ENCODE data around the gene MYO1F.

MYO1F gene

GRCh38 chr19:8483165-8483564 lies 94.1 kb downstream of the MYO1F start:
- ChIA-PET CTCF (no interaction called here), POLR2A (interaction anchor here (1.0 kb wide), 1 partner anchor 31 kb away, joined by 4 read pairs; the partner anchor contains the start of gene ZNF414)
- no peak for TF ChIP-seq FOXK2 (IDR thresholded peaks at IDR 0.05)
- TF ChIP-seq TARDBP (IDR thresholded peaks at IDR 0.05): no peak
- no peak for TF ChIP-seq PKNOX1 (IDR thresholded peaks at IDR 0.05)
- TF ChIP-seq SUZ12 (IDR thresholded peaks at IDR 0.05): no peak
- no peak for TF ChIP-seq BHLHE40 (IDR thresholded peaks at IDR 0.05; ENCODE audit: borderline replicate concordance)
- TF ChIP-seq SP1 (IDR thresholded peaks at IDR 0.05): no peak
- TF ChIP-seq ZNF384 (IDR thresholded peaks at IDR 0.05): no peak
- no peak for TF ChIP-seq CTBP1 (IDR thresholded peaks at IDR 0.05; ENCODE audit: borderline replicate concordance)
- no peak for TF ChIP-seq HDGF (IDR thresholded peaks at IDR 0.05; ENCODE audit: borderline replicate concordance)
- TF ChIP-seq FOXA1 (IDR thresholded peaks at IDR 0.05): no peak
- TF ChIP-seq LEF1 (IDR thresholded peaks at IDR 0.05; ENCODE audit: borderline replicate concordance): no peak
- DNase-seq (ENCODE audit: extremely low spot score): no peak

- TF ChIP-seq ELF4 (IDR thresholded peaks at IDR 0.05) (no peak), ARNT (IDR thresholded peaks at IDR 0.05) (no peak), FOXA1 (IDR thresholded peaks at IDR 0.05) (no peak), LEF1 (IDR thresholded peaks at IDR 0.05; ENCODE audit: borderline replicate concordance) (no peak), HDGF (IDR thresholded peaks at IDR 0.05; ENCODE audit: borderline replicate concordance) (no peak), CTBP1 (IDR thresholded peaks at IDR 0.05; ENCODE audit: borderline replicate concordance) (no peak), BHLHE40 (IDR thresholded peaks at IDR 0.05; ENCODE audit: borderline replicate concordance) (no peak), FOXM1 (IDR thresholded peaks at IDR 0.05; ENCODE audit: borderline replicate concordance) (no peak), SUZ12 (IDR thresholded peaks at IDR 0.05) (no peak), L3MBTL2 (conservative IDR thresholded peaks at IDR 0.05) (no peak), NFRKB (IDR thresholded peaks at IDR 0.05) (no peak), SP1 (IDR thresholded peaks at IDR 0.05) (no peak)
- no peak for DNase-seq (ENCODE audit: extremely low spot score)
- POLR2A ChIA-PET: interaction anchor here (1.0 kb wide), 1 partner anchor 31 kb away, joined by 4 read pairs; the partner anchor contains the start of gene ZNF414
- CTCF ChIA-PET: interaction anchor here (0.6 kb wide), 2 partner anchors 12 to 99 kb away, joined by 3 to 4 read pairs; no protein-coding TSS in a partner anchor
Measured at GRCh38 chr19:8482696-8483095, 94.5 kb downstream of the MYO1F start.

GRCh38 chr19:8481616-8482015 lies 95.6 kb downstream of the MYO1F start:
- TF ChIP-seq TARDBP (IDR thresholded peaks at IDR 0.05): no peak
- TF ChIP-seq ZNF384 (IDR thresholded peaks at IDR 0.05): no peak
- TF ChIP-seq PKNOX1 (IDR thresholded peaks at IDR 0.05): no peak
- TF ChIP-seq NFRKB (IDR thresholded peaks at IDR 0.05): no peak
- TF ChIP-seq CTBP1 (IDR thresholded peaks at IDR 0.05; ENCODE audit: borderline replicate concordance): no peak
- TF ChIP-seq ARNT (IDR thresholded peaks at IDR 0.05): no peak
- TF ChIP-seq FOXA1 (IDR thresholded peaks at IDR 0.05): no peak
- no peak for TF ChIP-seq FOXK2 (IDR thresholded peaks at IDR 0.05)
- no peak for TF ChIP-seq SP1 (IDR thresholded peaks at IDR 0.05)
- no peak for TF ChIP-seq LEF1 (IDR thresholded peaks at IDR 0.05; ENCODE audit: borderline replicate concordance)
- no peak for TF ChIP-seq BHLHE40 (IDR thresholded peaks at IDR 0.05; ENCODE audit: borderline replicate concordance)
- no peak for TF ChIP-seq SUZ12 (IDR thresholded peaks at IDR 0.05)
- TF ChIP-seq ELF4 (IDR thresholded peaks at IDR 0.05): no peak
- TF ChIP-seq HDGF (IDR thresholded peaks at IDR 0.05; ENCODE audit: borderline replicate concordance): no peak
- TF ChIP-seq L3MBTL2 (conservative IDR thresholded peaks at IDR 0.05): no peak
- no peak for TF ChIP-seq FOXM1 (IDR thresholded peaks at IDR 0.05; ENCODE audit: borderline replicate concordance)
- no peak for DNase-seq (ENCODE audit: extremely low spot score)
- POLR2A ChIA-PET: interaction anchor here (0.6 kb wide), 1 partner anchor 32 kb away, joined by 3 read pairs; no protein-coding TSS in a partner anchor
- CTCF ChIA-PET: no interaction called here

- TF ChIP-seq TARDBP (IDR thresholded peaks at IDR 0.05) (no peak), CTBP1 (IDR thresholded peaks at IDR 0.05; ENCODE audit: borderline replicate concordance) (no peak), PKNOX1 (IDR thresholded peaks at IDR 0.05) (no peak), SP1 (IDR thresholded peaks at IDR 0.05) (no peak), SUZ12 (IDR thresholded peaks at IDR 0.05) (no peak), ELF4 (IDR thresholded peaks at IDR 0.05) (no peak), FOXK2 (IDR thresholded peaks at IDR 0.05) (no peak), L3MBTL2 (conservative IDR thresholded peaks at IDR 0.05) (no peak), FOXM1 (IDR thresholded peaks at IDR 0.05; ENCODE audit: borderline replicate concordance) (no peak), ARNT (IDR thresholded peaks at IDR 0.05) (no peak), HDGF (IDR thresholded peaks at IDR 0.05; ENCODE audit: borderline replicate concordance) (no peak), FOXA1 (IDR thresholded peaks at IDR 0.05) (no peak), LEF1 (IDR thresholded peaks at IDR 0.05; ENCODE audit: borderline replicate concordance) (no peak), NFRKB (IDR thresholded peaks at IDR 0.05) (no peak), ZNF384 (IDR thresholded peaks at IDR 0.05) (no peak), BHLHE40 (IDR thresholded peaks at IDR 0.05; ENCODE audit: borderline replicate concordance) (no peak)
- ChIA-PET CTCF (no interaction called here), POLR2A (interaction anchor here (0.6 kb wide), 1 partner anchor 32 kb away, joined by 3 read pairs; no protein-coding TSS in a partner anchor)
- DNase-seq (ENCODE audit: extremely low spot score): no peak
Measured at GRCh38 chr19:8481201-8481600, 96.0 kb downstream of the MYO1F start.

GRCh38 chr19:8478598-8478997 lies 98.6 kb downstream of the MYO1F start:
- ChIA-PET POLR2A (no interaction called here), CTCF (interaction anchor here (0.6 kb wide), 1 partner anchor 111 kb away, joined by 4 read pairs; no protein-coding TSS in a partner anchor)
- no peak for DNase-seq (ENCODE audit: extremely low spot score)
- TF ChIP-seq FOXM1 (IDR thresholded peaks at IDR 0.05; ENCODE audit: borderline replicate concordance): no peak
- no peak for TF ChIP-seq PKNOX1 (IDR thresholded peaks at IDR 0.05)
- no peak for TF ChIP-seq TARDBP (IDR thresholded peaks at IDR 0.05)
- no peak for TF ChIP-seq FOXK2 (IDR thresholded peaks at IDR 0.05)
- no peak for TF ChIP-seq BHLHE40 (IDR thresholded peaks at IDR 0.05; ENCODE audit: borderline replicate concordance)
- TF ChIP-seq SUZ12 (IDR thresholded peaks at IDR 0.05): no peak
- no peak for TF ChIP-seq L3MBTL2 (conservative IDR thresholded peaks at IDR 0.05)
- TF ChIP-seq SP1 (IDR thresholded peaks at IDR 0.05): no peak
- TF ChIP-seq HDGF (IDR thresholded peaks at IDR 0.05; ENCODE audit: borderline replicate concordance): no peak
- no peak for TF ChIP-seq FOXA1 (IDR thresholded peaks at IDR 0.05)
- TF ChIP-seq ARNT (IDR thresholded peaks at IDR 0.05): no peak
- no peak for TF ChIP-seq ELF4 (IDR thresholded peaks at IDR 0.05)
- no peak for TF ChIP-seq ZNF384 (IDR thresholded peaks at IDR 0.05)
- TF ChIP-seq CTBP1 (IDR thresholded peaks at IDR 0.05; ENCODE audit: borderline replicate concordance): no peak
- no peak for TF ChIP-seq NFRKB (IDR thresholded peaks at IDR 0.05)

All from HEK293T (cell line).